Fibroblast of mammary gland (primary cell): ENCODE measurements around the gene ATG2A.

ENCODE experiments used
- DNase-seq: peaks from one replicate; pipeline ENCODE4 v3.0.0-alpha.2; 2010; ENCODE audit warnings: low read depth
- H3K4me3 ChIP-seq: 2 replicates; pipeline ENCODE4 v1.5.1; 2011; ENCODE audit warnings: low read depth, mild to moderate bottlenecking, low read length, moderate library complexity; ENCODE audit not compliant: control insufficient read depth
- CTCF ChIP-seq: conservative IDR thresholded peaks from 2 replicates; pipeline ENCODE4 v1.5.1; 2011; ENCODE audit warnings: low read depth, low read length, inconsistent platforms; ENCODE audit not compliant: control insufficient read depth, insufficient read depth

Gene ATG2A

DNA sequence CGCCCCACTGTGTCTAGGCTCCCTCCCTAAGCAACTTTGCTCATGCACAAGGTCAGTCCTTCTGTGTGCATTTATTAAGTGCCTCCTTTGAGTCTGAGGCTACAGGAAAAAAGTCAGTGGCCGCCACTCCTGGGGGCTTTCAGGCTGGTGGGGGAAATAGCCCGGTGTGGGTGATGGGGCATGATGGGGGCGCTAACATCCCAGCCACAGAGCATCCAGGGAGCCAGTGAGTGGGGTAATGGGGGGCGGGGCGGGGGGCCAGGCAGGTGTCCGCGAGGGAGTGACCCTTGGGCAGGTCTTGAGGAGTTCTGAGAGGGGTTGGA lies 28.6 kb downstream of the ATG2A start:
- DNase-seq, result no peak
- no peak for TF ChIP-seq CTCF
- H3K4me3 ChIP-seq, result no peak overlapping the region

DNA sequence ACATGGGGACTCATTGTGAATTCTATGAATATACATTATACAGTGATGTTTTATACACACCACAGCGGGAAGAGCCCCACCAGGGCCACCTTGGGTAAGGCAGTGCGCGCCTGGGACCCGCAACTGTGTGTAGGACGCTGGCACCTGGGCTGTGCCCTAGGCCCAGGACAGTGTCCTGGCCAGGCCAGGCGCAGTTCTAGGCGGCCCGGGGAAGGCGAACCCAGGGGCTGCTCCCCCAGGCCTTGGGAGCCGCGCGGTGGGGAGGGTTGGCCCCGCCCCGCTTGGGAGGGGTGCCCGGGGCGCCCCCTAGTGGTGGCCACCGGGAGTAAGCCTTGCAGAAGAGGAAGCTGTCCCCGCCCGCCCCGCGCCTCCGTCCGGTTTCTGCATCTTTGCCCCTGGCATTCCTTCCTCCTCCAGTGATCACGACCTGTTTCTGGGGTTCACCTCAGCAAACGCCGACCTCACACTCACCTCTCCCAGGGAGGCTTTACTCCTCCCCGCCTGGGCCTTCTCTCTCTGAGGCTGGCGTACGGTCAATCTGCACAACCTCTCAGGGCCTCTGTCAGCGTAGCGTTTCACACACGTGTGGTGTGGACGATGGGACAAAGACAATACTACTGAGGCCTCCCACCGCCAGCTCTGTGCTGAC lies 29.1 kb downstream of the ATG2A start:
- peak; percentile 68 for TF ChIP-seq CTCF
- DNase-seq, result peak; percentile 47
- H3K4me3 ChIP-seq, result peak overlapping the region; percentile 31

- no peak for TF ChIP-seq CTCF
- DNase-seq, result no peak
- H3K4me3 ChIP-seq, result no peak overlapping the region
Observed at GRCh38 chr11:64887234-64887756, 29.7 kb downstream of the ATG2A start.

DNA sequence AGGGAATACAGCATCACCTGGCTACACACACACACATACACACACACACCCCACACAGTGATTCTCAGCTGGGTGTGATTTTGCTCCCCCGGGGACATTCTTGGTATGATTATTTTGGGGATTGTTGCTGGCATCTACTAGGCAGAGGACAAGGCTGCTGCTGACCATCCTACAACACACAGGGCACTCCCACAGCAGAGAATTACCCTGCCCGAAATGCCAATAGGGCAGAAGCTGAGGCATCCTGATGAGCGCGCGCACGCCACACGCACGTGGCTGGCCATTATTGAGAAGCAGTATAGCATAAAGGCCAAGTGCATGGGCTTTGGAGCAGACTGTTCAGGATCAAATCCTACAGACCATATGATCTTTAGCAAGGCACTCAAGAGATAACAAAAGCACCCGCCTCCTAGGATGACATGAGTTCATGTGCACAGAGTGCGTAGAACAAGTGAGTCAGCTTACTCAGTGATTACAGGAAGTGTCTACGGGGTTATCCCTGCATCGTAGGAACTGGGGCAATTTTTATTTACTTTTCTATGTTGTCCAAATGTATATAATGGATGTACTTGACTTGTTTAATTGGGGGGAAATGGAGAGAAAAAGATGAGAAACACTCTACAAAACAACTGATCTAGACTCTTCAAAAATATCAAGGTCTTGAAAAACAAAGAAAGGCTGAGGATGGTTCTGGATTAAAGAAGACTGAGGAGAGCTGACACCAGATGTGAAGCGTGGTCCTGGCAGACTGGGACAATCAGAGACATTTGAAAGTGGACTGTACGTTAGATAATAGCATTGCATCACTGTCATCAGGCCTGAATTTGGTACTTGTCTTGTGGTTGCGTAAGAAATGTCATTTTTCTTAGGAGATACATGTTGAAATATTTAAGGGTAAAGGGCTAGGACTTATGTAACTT lies 31.4 kb downstream of the ATG2A start:
- no peak for TF ChIP-seq CTCF
- H3K4me3 ChIP-seq, result no peak overlapping the region
- DNase-seq, result peak; percentile 90

GRCh38 chr11:64884019-64884418 lies 33.0 kb downstream of the ATG2A start:
- DNase-seq, result no peak
- no peak overlapping the region for H3K4me3 ChIP-seq
- no peak for TF ChIP-seq CTCF

- no peak for TF ChIP-seq CTCF
- H3K4me3 ChIP-seq, result no peak overlapping the region
- DNase-seq, result no peak
Observed at GRCh38 chr11:64883575-64883974, 33.4 kb downstream of the ATG2A start.
